Measurements from ENCODE around the gene TECPR2. TPM values are rescaled to one million over a fixed set of nuclear protein-coding genes. Genes with fewer than 3 reads are reported as not detected.

TECPR2 gene
- total and polyA plus RNA-seq, 8 donors: 3.3 to 18.2 (median 10.5) TPM

- no peaks in the 10 kb centered on the region for H3K4me1 ChIP-seq
Measured at GRCh38 chr14:102496958-102497744, 134.4 kb downstream of the TECPR2 start.

GRCh38 chr14:102497998-102498677, 135.4 kb downstream of the TECPR2 start:
- H3K36me3 ChIP-seq: peaks cover 0 to 7% (median 0%) of the 10 kb centered on the region in 3 donors
- DNase-seq (no peak), ATAC-seq (no peak), FAIRE-seq (no peak)
- H3K9me3 ChIP-seq: no peaks in the 10 kb centered on the region
- no peaks in the 10 kb centered on the region for H3K4me1 ChIP-seq
- WGBS, 2 donors: 91 to 93% methylated on average over 30 of the region's 30 CpGs
- no peak for TF ChIP-seq CTCF (IDR thresholded peaks at IDR 0.05)
- no peak overlapping the region for H3K4me3 ChIP-seq
- no peak overlapping the region for H3K27ac ChIP-seq
- H3K27me3 ChIP-seq: no peaks in the 10 kb centered on the region
- intact Hi-C loops (cut with DNase I): no loop called here

More at GRCh38 chr14:102496958-102497744, 134.4 kb downstream of the TECPR2 start:
- DNase-seq: no peak
- WGBS, 2 donors: 93 to 94% methylated on average over 40 to 42 of the region's 42 CpGs
- Histone ChIP-seq H3K27ac (no peak overlapping the region), H3K4me3 (no peak overlapping the region), H3K9me3 (no peaks in the 10 kb centered on the region), H3K27me3 (no peaks in the 10 kb centered on the region), H3K36me3 (peaks cover 0 to 7% (median 0%) of the 10 kb centered on the region in 3 donors)
- no peak for ATAC-seq
- no peak for TF ChIP-seq CTCF (IDR thresholded peaks at IDR 0.05)
- intact Hi-C loops (cut with DNase I): no loop called here
- no peak for FAIRE-seq

DNA sequence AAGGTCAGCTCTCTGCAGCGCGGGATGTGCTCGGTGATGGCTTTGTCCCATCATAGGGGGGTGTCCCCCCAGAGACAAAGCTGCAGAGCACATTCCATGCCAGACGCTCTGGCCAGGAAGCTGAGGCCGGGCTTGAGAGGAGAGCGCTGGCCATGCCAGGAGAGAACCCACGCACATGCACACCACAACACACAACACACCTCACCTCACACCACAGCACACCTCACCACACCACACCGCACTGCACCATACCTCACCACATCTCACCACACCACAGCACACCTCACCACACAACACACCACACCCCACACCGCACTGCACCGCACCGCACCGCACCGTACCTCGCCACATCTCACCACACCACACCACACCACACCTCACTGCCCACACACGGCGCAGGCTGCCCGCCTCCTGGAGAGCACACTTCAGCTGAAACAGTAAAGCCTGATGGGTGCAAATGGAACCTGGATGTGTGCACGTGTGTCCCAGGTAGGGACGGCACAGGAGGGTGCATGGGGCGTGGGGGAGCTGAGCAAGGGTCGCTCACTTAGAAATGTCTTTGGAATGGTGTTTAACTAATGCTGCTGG, 136.0 kb downstream of the TECPR2 start:
- no peak for FAIRE-seq

DNA sequence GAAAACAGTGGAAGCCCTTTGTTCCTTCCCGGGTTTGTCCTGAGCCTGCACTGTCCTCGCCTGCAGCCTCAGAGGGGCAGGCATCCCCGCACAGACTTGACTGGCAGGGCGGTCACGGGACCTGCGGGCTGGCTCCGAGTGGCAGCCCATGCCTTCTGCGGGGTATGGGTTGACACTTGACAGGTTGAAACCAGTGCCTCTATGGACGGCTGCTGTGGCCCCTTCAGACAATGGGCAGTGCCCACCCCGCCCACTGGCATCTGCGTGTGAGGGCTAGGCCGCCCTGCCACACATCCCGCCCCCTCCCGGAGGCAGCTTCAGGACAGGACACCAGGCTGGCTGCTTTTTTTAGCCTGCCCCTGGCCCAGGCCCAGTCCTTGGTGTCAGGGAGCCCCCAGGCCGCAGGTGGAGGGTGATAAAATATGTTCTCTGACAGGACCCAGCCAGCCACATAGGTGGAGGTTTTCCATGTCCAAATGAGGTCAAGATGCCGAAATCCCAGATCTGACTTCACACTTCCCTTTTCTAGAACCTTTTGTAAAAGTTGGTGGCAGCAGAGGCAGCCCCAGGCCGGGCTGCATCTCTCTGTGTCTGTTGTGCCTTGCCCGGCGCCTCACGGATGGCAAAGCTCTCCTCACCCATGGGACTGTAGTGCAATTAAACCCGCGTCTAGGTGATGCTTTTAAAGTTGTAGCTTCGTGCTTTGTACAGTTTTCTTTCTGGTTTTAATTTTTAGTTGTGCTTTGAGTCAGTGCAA, 136.8 kb downstream of the TECPR2 start:
- H3K27me3 ChIP-seq: no peaks in the 10 kb centered on the region
- intact Hi-C loops (cut with DNase I): no loop called here
- FAIRE-seq (no peak), ATAC-seq (no peak), DNase-seq (peak in 1 of 6 donors; percentile 47)
- 90 to 91% methylated on average over 23 of the region's 23 CpGs for WGBS, 2 donors
- peak overlapping the region in 2 of 4 donors; percentile 33 to 58 for H3K27ac ChIP-seq
- H3K4me3 ChIP-seq: no peak overlapping the region
- no peak for TF ChIP-seq CTCF (IDR thresholded peaks at IDR 0.05)
- H3K4me1 ChIP-seq: no peaks in the 10 kb centered on the region
- H3K9me3 ChIP-seq: no peaks in the 10 kb centered on the region
- peaks cover 0 to 7% (median 0%) of the 10 kb centered on the region in 3 donors for H3K36me3 ChIP-seq

More for the DNA sequence above, 136.0 kb downstream of the TECPR2 start:
- Histone ChIP-seq H3K4me3 (no peak overlapping the region), H3K27me3 (no peaks in the 10 kb centered on the region), H3K27ac (no peak overlapping the region), H3K9me3 (no peaks in the 10 kb centered on the region), H3K4me1 (no peaks in the 10 kb centered on the region), H3K36me3 (peaks cover 0 to 7% (median 0%) of the 10 kb centered on the region in 3 donors)
- ATAC-seq: no peak
- TF ChIP-seq CTCF (IDR thresholded peaks at IDR 0.05): no peak
- DNase-seq: peak in 1 of 6 donors; percentile 12
- intact Hi-C loops (cut with DNase I): no loop called here
- WGBS, 2 donors: 91 to 94% methylated on average over 21 of the region's 21 CpGs

Data from pancreas (tissue), 10 donors.